SK-N-MC (cell line): ENCODE data around the gene FIGLA.

Source experiments
- EZH2 ChIP-seq: fragments of 200-600 bp; sonication (generic); IDR thresholded peaks from one replicate; pipeline ENCODE4 v1.6.1; 2017; ENCODE audit warnings: antibody characterized with exemption
- FOXP2 ChIP-seq: optimal IDR thresholded peaks from 2 replicates; pipeline ENCODE3; 2011; ENCODE audit warnings: mild to moderate bottlenecking, moderate library complexity; ENCODE audit not compliant: insufficient read depth; ENCODE audit errors: extremely low read length, control extremely low read depth
- POLR2AphosphoS5 ChIP-seq: IDR thresholded peaks from 2 replicates; pipeline ENCODE4 v1.6.1; 2012; ENCODE audit warnings: mild to moderate bottlenecking, low read depth, low read length, borderline replicate concordance

- TF ChIP-seq EZH2 (no peak), POLR2AphosphoS5 (no peak), FOXP2 (no peak)
Observed at GRCh38 chr2:70822843-70823242, 32.4 kb upstream of the FIGLA start.
